HepG2 (cell line): ENCODE measurements around the gene PSMA3. TPM values are rescaled to one million over a fixed set of nuclear protein-coding genes. Genes with fewer than 3 reads are reported as not detected.

Experiments used
- ATAC-seq: fragments of 200-7000 bp; cut with Tn5 transposase; 3 replicates; pipeline ENCODE4 v1.9.1; 2020; ENCODE audit warnings: mild to moderate bottlenecking, moderate library complexity
- BruUV-seq: library from RNA; stranded (reverse); fragments of 400-500 nt; replicated peaks from 2 replicates; lab custom pipeline; 2021; lab: Mats Ljungman, UMichigan
- CTCF ChIA-PET: fragments of 300-600 bp; formaldehyde crosslinking; extraction: SDS; loops from one replicate; lab custom pipeline; 2021; ENCODE audit warnings: low total read pairs, inconsistent platforms, low intra/inter-chr PET ratio; lab: Yijun Ruan, JAX
- POLR2A ChIA-PET: fragments of 350-600 bp; sonication (Branson Sonifier 250); formaldehyde crosslinking; loops from one replicate; lab custom pipeline; 2020; ENCODE audit warnings: antibody characterized with exemption, inconsistent platforms; lab: Yijun Ruan, JAX
- DNase-seq: peaks from one replicate; pipeline ENCODE4 v3.0.0-alpha.2; 2015; ENCODE audit warnings: low spot score
- FAIRE-seq: peaks from 3 replicates; lab custom pipeline; 2011; peaks lifted over from hg19 to GRCh38; lab: Jason Lieb, UNC
- H2AFZ ChIP-seq: one replicate; pipeline ENCODE4 v1.6.1; 2011; ENCODE audit warnings: low read length, inconsistent platforms
- H3K27ac ChIP-seq: fragments of 300-600 bp; 3 replicates; pipeline ENCODE4 v1.8.0; 2011; ENCODE audit warnings: mixed run types, mild to moderate bottlenecking, mixed read lengths, low read length, inconsistent platforms; ENCODE audit not compliant: insufficient read depth; ENCODE audit errors: extremely low read length
- H3K27me3 ChIP-seq, 2 experiments: fragments of 200-600 bp in 1 of 2; 2 replicates in 1 of 2; 3 replicates in 1 of 2; pipeline versions ENCODE4 v1.6.0 to v1.8.0; 2011; ENCODE audit warnings: low read length in 2 of 2, mild to moderate bottlenecking in 2 of 2, moderate library complexity in 2 of 2, inconsistent platforms in 1 of 2; ENCODE audit not compliant: insufficient read depth in 2 of 2, control insufficient read depth in 1 of 2
- H3K36me3 ChIP-seq, 2 experiments: fragments of 200-600 bp in 1 of 2; replicated peaks in 1 of 2; 2 replicates in 1 of 2; 3 replicates in 1 of 2; pipeline versions ENCODE4 v1.5.1 to v1.8.0; 2011; ENCODE audit warnings: low read length in 2 of 2, inconsistent platforms in 1 of 2; ENCODE audit not compliant: insufficient read depth in 2 of 2, control insufficient read depth in 1 of 2
- H3K4me1 ChIP-seq: 2 replicates; pipeline ENCODE4 v1.5.1; 2012; ENCODE audit warnings: low read length, inconsistent platforms; ENCODE audit not compliant: insufficient read depth
- H3K4me2 ChIP-seq: 2 replicates; pipeline ENCODE4 v1.6.0; 2011; ENCODE audit warnings: low read depth, low read length, inconsistent platforms
- H3K4me3 ChIP-seq, 3 experiments: fragments of 200-600 bp in 1 of 3; sonication (generic), shearing (Covaris generic) in 1 of 3; replicated peaks in 1 of 3; 2 replicates each; pipeline ENCODE4 v1.5.1; 2011 to 2016; ENCODE audit warnings: low read length in 3 of 3, inconsistent platforms in 2 of 3, low read depth in 2 of 3, mild to moderate bottlenecking in 2 of 3, control low read depth in 1 of 3, mixed read lengths in 1 of 3; ENCODE audit not compliant: insufficient read depth in 1 of 3
- H3K79me2 ChIP-seq: one replicate; pipeline ENCODE4 v1.6.1; 2011; ENCODE audit warnings: low read length, inconsistent platforms; ENCODE audit not compliant: insufficient read depth
- H3K9ac ChIP-seq: 2 replicates; pipeline ENCODE4 v1.6.0; 2011; ENCODE audit warnings: mild to moderate bottlenecking, low read depth, low read length, inconsistent platforms; ENCODE audit not compliant: insufficient read depth
- H3K9me3 ChIP-seq: 2 replicates; pipeline ENCODE4 v1.5.1; 2012; ENCODE audit warnings: mild to moderate bottlenecking, low read length
- H4K20me1 ChIP-seq: 2 replicates; pipeline ENCODE4 v1.6.0; 2011; ENCODE audit warnings: inconsistent platforms, mild to moderate bottlenecking, low read length, moderate library complexity; ENCODE audit not compliant: insufficient read depth
- CBFB ChIP-seq: sonication (generic); formaldehyde crosslinking; IDR thresholded peaks from 2 replicates; pipeline ENCODE4 v1.4.0; 2020; ENCODE audit warnings: missing genetic modification reagents
- GATA4 ChIP-seq: sonication (generic); IDR thresholded peaks from 2 replicates; pipeline ENCODE4 v1.6.1; 2016; ENCODE audit warnings: antibody characterized with exemption, low read depth, borderline replicate concordance
- JUND ChIP-seq: sonication (generic); formaldehyde crosslinking; IDR thresholded peaks from 2 replicates; pipeline ENCODE4 v1.8.0; 2022; ENCODE audit warnings: mild to moderate bottlenecking, missing genetic modification reagents
- MEIS1 ChIP-seq: sonication (generic); formaldehyde crosslinking; IDR thresholded peaks from 2 replicates; pipeline ENCODE4 v1.9.0; 2021; ENCODE audit warnings: mild to moderate bottlenecking, missing genetic modification reagents, moderate library complexity, borderline replicate concordance
- ONECUT2 ChIP-seq: sonication (generic); formaldehyde crosslinking; IDR thresholded peaks from 2 replicates; pipeline ENCODE4 v1.4.0; 2020; ENCODE audit warnings: missing genetic modification reagents
- REXO4 ChIP-seq: sonication (generic); formaldehyde crosslinking; IDR thresholded peaks from 2 replicates; pipeline ENCODE4 v1.8.0; 2022; ENCODE audit warnings: missing genetic modification reagents, mild to moderate bottlenecking, borderline replicate concordance
- TOPORS ChIP-seq: sonication (generic); formaldehyde crosslinking; IDR thresholded peaks from 2 replicates; pipeline ENCODE4 v1.8.0; 2023; ENCODE audit warnings: mild to moderate bottlenecking, missing genetic modification reagents
- ZNF644 ChIP-seq: IDR thresholded peaks from 2 replicates; pipeline ENCODE4 v1.6.1; 2016; ENCODE audit warnings: low read depth
- WGBS: methylation state at CpG from one replicate; pipeline ENCODE4 v1.1.6; 2017; ENCODE audit warnings: low lambda C conversion rate; 5-methylcytosine and 5-hydroxymethylcytosine counted together
- in situ Hi-C: cut with HindIII; loops from 2 replicates; pipeline ENCODE4 v1.10.0; 2017; ENCODE audit warnings: low pct_unique_long_range_greater_than_20kb; ENCODE audit not compliant: extremely low pct_ligation_motif_present
- intact Hi-C: fragments of 100-400 bp; cut with micrococcal nuclease; formaldehyde crosslinking; loops from one replicate; pipeline ENCODE4 v1.10.0; 2022; ENCODE audit not compliant: unreplicated experiment
- polyA plus RNA-seq, 8 experiments: library from polyadenylated mRNA; depleted of rRNA in 3 of 8; stranded (reverse) in 7 of 8; unstranded in 1 of 8; fragments of >200 nt; fragmentation: Illumina TruSeq in 4 of 8; extraction: Trizol in 4 of 8; gene quantifications; 2 replicates each; pipeline versions ENCODE4 v1.2.1 to v1.2.3, GENCODE V29; 2011 to 2016; ENCODE audit warnings: low read depth in 4 of 8, missing spikeins in 1 of 8, mixed read lengths in 1 of 8; ENCODE audit not compliant: insufficient read depth in 1 of 8
- total RNA-seq, 5 experiments: library from RNA; depleted of rRNA; stranded (reverse); fragments of >200 nt; fragmentation: Illumina TruSeq; extraction: Trizol; gene quantifications; 2 replicates each; pipeline ENCODE4 v1.2.3, GENCODE V29; 2016; ENCODE audit warnings: low read depth in 1 of 5

The PSMA3 gene
- total and polyA plus RNA-seq, 2 of the 13 experiments (the other 11 are each of a cell fraction or from before 2014, with no cell fraction given): 232 to 275 TPM

DNA sequence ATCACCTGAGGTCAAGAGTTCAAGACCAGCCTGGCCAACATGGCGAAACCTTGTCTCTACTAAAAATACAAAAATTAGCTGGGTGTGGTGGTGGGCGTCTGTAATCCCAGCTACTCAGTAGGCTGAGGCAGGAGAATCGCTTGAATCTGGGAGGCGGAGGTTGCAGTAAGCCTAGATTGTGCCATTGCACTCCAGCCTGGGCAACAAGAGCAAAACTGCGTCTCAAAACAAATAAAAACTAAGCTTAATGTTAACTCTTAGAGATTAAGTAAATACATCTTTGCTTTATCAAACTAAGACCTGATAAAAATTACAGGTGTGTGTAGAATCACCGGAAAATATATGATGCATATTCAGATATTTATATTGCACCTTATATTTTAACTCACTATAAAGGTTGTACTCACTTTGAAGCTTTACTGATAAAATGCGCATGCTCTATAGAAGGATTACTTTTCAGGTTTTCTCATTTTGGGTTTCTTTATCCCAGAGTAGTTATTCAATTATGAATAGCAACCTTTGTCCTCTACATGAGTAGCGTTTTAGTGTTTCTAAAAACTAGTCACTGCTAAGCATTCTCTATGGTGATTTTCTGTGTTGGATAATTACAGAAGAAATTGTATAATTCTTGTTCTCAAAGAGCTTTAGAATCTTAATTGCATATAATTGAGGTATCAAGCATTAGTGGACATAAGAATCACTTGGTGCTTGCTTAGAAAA is 63.1 kb downstream of the PSMA3 start (continued):
- TF ChIP-seq JUND (CRISPR knock-in tag): no peak
- TF ChIP-seq REXO4 (CRISPR knock-in tag): no peak
- TF ChIP-seq MEIS1 (CRISPR knock-in tag): no peak
- no peak for TF ChIP-seq ZNF644 (CRISPR knock-in tag)
- no peak for TF ChIP-seq GATA4
- TF ChIP-seq ONECUT2 (CRISPR knock-in tag): no peak

DNA sequence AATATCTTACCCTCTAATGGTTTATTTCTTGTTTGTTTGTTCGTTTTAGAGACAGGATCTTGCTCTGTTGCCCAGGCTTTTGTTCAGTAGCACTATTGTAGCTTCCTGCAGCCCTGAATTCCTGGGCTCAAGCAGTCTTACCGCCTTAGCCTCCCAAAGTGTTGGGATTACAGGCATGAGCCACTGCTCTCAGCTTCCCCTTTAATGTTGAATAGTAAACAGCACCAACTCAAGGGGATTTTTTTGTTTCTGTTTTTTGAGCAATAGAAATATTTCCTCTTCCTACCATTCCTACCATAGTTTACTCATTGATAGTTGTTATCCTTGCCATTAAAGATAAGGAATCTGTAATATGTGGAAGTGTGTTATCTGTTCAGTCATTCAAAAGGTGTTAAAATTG is 64.4 kb downstream of the PSMA3 start:
- Histone ChIP-seq H3K27me3 (no peaks in the 10 kb centered on the region), H3K27ac (no peak overlapping the region), H3K36me3 (peaks cover 3 to 49% of the 10 kb centered on the region in 2 experiments; a peak in 4 of 5 replicates), H3K4me2 (no peak overlapping the region), H3K79me2 (peaks cover 10% of the 10 kb centered on the region), H3K4me3 (no peak overlapping the region), H4K20me1 (peaks cover 6% of the 10 kb centered on the region; the same call in 1 of the 2 replicates), H3K9me3 (no peaks in the 10 kb centered on the region), H2AFZ (no peak overlapping the region), H3K9ac (no peak overlapping the region), H3K4me1 (no peaks in the 10 kb centered on the region)
- BruUV-seq: no TSS peak
- DNase-seq: no peak
- ChIA-PET POLR2A (no interaction called here), CTCF (no interaction called here)
- no peak for FAIRE-seq
- in situ Hi-C loops: no loop called here
- no peak for ATAC-seq
- intact Hi-C loops: no loop called here
- WGBS: 92% methylated on average over 2 of the region's 2 CpGs
- no peak for TF ChIP-seq CBFB (CRISPR knock-in tag)
- TF ChIP-seq TOPORS (CRISPR knock-in tag): no peak
